DND-41 (cell line): ENCODE results near the gene RNF182.

Source experiments
- CTCF ChIP-seq: IDR thresholded peaks from 2 replicates; pipeline ENCODE4 v1.5.1; 2012; ENCODE audit warnings: borderline replicate concordance, low read length, moderate library complexity, mild to moderate bottlenecking; ENCODE audit not compliant: poor library complexity, severe bottlenecking; ENCODE audit errors: extremely low read depth
- EZH2 ChIP-seq: IDR thresholded peaks from 3 replicates; pipeline ENCODE4 v1.6.1; 2012; ENCODE audit warnings: borderline replicate concordance, low read depth, mild to moderate bottlenecking, moderate library complexity, low read length, inconsistent platforms; ENCODE audit not compliant: severe bottlenecking

- TF ChIP-seq EZH2 (no peak), CTCF (no peak)
Measured at GRCh38 chr6:14022673-14023072, 97.9 kb downstream of the RNF182 start.
